T-helper 2 cell treated with Interferon-gamma antibody and Interleukin-4, amounts not matched to agents 100 ng/mL and 5 ng/mL, for 36 hours (primary cell): ENCODE measurements around the gene CRABP2. TPM values are rescaled to one million over a fixed set of nuclear protein-coding genes. Genes with fewer than 3 reads are reported as not detected.

Source experiments
- intact Hi-C: fragments of 100-400 bp; cut with micrococcal nuclease; formaldehyde crosslinking; loops from one replicate; pipeline ENCODE4 v1.15.1; 2023
- total RNA-seq: library from RNA; stranded (reverse); gene quantifications from 2 replicates; pipeline ENCODE4 v1.2.3, GENCODE V29; 2022

The CRABP2 gene
- total RNA-seq, 1 donor from 2014 or later, result 1.6 TPM

DNA sequence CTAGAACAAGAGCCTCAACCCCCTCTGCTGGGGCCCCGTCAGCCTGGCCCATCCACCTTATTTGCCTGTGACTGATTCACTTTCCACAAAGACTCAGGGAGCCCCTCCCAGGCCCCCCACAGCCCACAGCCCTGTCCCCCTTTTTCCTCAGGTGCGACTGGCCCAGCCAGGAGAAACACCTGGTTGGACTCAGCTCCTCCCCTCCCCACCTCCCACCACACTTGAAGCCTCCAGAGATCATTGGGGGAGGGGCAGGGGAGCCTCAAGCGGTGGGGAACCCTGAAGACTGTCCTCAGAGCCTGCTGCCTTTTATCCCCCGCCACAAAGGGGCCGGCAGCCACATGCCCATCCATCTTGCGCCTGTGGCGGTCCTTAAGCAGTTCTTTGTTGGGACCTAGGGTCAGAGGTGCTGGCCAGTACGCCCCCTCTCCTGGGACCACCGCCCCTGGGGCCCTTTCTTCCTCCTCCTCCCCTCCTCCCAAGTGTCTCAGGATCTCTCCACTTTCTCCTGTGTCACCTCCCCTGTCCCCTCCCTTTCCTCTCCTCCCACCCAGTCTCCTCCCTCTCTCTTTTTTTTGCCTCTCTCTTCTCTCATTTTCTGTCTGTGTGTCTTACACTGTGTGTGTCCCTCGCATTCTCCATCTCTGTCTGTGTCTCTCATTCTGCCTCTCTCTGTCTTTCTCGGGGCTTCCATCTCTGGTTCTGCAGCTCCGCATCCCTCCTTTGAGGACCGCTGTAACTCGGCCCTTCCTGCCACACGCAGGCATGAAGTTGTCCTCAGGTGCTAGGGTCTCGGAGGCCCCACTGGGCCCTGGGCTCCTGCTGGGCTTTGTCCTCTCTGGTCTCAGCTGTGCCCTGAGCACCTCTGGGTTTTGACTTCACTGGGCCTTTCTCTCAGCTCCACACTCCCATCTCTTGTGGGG, 12.2 kb downstream of the CRABP2 start:
- intact Hi-C loops, result no loop called here

GRCh38 chr1:156692441-156692924, 12.9 kb downstream of the CRABP2 start:
- intact Hi-C loops, result no loop called here

DNA sequence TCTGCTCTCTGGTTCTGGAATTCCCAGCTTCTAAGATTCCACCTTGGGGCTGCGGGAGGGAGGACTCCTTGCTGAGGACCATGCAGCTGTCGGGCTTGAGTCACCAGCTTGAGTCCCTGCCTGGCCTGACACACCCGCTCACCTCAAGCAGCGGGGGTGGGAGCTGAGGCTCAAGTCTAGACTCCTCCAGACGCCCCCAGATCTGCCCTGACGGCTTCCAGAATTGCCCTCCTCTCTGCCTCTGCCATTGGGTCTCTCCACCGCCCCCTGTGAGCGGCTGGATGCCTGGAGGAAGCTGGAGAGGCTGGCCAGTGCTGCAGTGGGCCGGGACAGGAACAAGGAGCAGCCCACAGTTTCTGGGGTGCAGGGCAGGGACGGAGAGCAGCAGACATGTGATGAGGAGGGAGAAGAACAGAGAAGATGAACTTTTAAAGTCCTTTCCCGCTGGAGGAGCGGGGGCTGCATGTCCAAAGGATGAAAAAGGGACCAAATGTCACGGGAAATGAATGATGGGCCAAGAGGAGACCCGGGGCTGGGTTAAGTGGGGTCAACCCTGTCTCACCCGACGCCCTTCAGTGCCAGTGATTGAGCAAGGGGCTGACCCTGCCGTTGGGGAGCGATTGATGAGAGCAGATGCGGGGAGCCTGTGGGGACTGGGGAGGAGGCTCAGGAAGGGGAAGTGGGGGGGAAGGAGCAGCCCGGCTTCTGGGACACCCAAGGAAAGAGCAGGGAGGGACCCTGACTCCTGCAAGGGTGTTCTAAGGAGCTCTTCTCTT, 13.5 kb downstream of the CRABP2 start:
- intact Hi-C loops, result no loop called here

DNA sequence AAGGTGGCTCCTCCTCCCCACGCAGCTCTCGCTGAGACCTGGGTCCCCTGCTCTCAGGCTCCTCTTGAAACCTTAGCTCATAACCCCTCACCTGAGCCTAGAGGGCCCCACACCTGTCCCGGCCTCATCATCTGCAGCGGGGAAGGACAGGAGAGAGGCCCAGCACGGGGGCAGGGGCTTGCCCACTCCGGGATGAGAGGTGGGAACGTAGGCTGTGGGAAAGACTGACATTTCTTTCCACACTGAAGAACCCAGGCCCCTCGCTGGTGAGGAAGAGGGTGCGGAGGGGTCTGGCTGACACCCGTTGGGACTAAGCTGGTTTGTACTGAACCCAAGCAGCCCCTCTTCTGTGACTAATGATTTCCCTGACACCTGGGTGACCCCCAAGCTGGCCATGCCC, 14.2 kb downstream of the CRABP2 start:
- intact Hi-C loops, result no loop called here

- intact Hi-C loops, result no loop called here
Measured at GRCh38 chr1:156690675-156691036, 14.7 kb downstream of the CRABP2 start.

GRCh38 chr1:156689953-156690674, 15.3 kb downstream of the CRABP2 start:
- intact Hi-C loops, result loop anchor here (1.0 to 10.0 kb wide), 4 partner anchors 16 to 205 kb away; partner anchors contain the start of genes PEAR1 and PRCC

GRCh38 chr1:156689035-156689952, 16.1 kb downstream of the CRABP2 start:
- intact Hi-C loops, result loop anchor here (1.0 to 10.0 kb wide), 4 partner anchors 17 to 206 kb away; partner anchors contain the start of genes PEAR1 and PRCC

- intact Hi-C loops, result loop anchor here (10.0 kb wide), 2 partner anchors 80 to 210 kb away; partner anchors contain the start of genes PEAR1 and PRCC
Measured at GRCh38 chr1:156684227-156684782, 21.1 kb downstream of the CRABP2 start.

- intact Hi-C loops, result loop anchor here (10.0 kb wide), 2 partner anchors 82 to 212 kb away; partner anchors contain the start of genes PEAR1 and PRCC
Measured at GRCh38 chr1:156682166-156682890, 23.1 kb downstream of the CRABP2 start.

- intact Hi-C loops, result loop anchor here (10.0 kb wide), 2 partner anchors 83 to 213 kb away; partner anchors contain the start of genes PEAR1 and PRCC
Measured at GRCh38 chr1:156681196-156681960, 24.0 kb downstream of the CRABP2 start.

DNA sequence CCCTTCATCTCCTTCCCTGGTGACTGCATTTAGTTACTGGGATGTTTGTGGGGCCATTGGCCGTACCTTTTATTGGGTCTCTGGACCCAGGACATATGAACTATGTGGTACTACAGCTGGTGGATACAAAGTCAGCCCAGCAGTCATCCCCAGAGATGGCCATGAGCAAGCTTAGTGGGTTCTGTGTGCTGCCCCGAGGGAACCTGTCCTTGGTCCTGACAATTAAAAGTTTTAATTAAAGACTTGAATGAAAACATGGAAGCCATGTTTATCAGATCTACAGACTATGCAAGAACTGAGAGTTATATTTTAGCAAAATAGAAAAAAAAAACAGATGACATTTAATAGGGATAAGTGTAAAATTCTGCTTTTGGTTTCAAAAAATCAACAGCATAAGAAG, 25.3 kb downstream of the CRABP2 start:
- intact Hi-C loops, result loop anchor here (10.0 kb wide), 2 partner anchors 85 to 215 kb away; partner anchors contain the start of genes PEAR1 and PRCC

DNA sequence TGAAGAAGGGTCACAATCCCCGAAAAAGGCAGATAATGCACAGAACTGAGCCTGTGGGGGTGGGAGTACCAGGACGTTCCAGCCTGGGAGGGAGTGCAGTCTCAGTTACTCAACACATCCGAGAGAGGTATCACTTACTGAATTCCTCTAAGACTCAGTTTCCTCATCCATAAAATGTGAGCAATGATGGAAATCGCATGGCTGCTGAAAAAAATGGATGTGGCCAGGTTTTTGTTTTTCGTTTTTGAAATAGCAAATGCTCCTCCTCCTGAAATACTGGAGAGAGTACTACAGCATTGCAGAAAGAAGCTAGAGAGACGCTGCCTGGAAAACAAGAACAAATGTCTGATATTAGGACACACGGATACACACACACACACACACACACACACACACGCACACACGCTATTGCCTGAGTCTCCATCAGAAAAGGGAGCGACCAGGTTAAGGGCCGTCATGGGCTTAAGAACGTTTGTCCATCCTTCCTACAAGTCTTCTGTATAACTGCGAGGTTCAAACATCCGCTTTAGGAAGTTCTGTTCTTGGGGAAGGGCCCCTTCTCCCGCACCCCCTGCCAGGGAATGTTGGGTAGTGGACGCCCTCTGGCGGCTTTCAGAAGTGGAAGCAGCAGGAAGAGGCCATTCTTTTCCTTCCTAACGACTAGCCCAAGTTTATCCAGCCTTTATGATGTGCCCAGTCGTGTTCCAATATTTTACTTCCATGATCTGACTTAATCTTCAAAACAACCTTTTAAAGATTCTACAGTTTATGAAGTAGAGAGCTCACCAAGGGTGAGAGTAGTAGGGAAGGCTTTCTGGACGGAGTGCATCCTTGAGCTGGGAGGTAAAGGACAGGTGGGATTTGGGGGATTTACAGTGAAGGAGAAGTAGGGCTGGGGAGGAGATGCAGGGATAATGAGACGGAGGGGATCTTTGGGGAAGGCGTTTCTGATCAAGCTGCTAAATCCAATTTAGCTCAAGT, 27.5 kb downstream of the CRABP2 start:
- intact Hi-C loops, result loop anchor here (1.0 kb wide), 2 partner anchors 18 to 53 kb away; no protein-coding TSS in a partner anchor

- intact Hi-C loops, result no loop called here
Measured at GRCh38 chr1:156676820-156677615, 28.4 kb downstream of the CRABP2 start, which contains the start of gene NES. NES (minus strand) TSS chr1:156677407; CDS start chr1:156677264, 143 bp downstream.

GRCh38 chr1:156676114-156676819, 29.1 kb downstream of the CRABP2 start:
- intact Hi-C loops, result no loop called here
